GM19099 (cell line): Measurements from ENCODE around the gene ASTN1.

Experiments used
- POLR2A ChIP-seq: IDR thresholded peaks from 3 replicates; pipeline ENCODE4 v1.6.1; 2011; ENCODE audit warnings: low read depth; ENCODE audit not compliant: insufficient read length; ENCODE audit errors: extremely low read depth

The ASTN1 gene

GRCh38 chr1:177173976-177174375 is 9.5 kb upstream of the ASTN1 start:
- TF ChIP-seq POLR2A = no peak

GRCh38 chr1:177172866-177173265 is 8.4 kb upstream of the ASTN1 start:
- no peak for TF ChIP-seq POLR2A

- TF ChIP-seq POLR2A = no peak
Measured at GRCh38 chr1:177172272-177172671, 7.8 kb upstream of the ASTN1 start.

GRCh38 chr1:177171536-177172123 is 7.1 kb upstream of the ASTN1 start:
- TF ChIP-seq POLR2A = no peak

GRCh38 chr1:177170756-177171535 is 6.4 kb upstream of the ASTN1 start, which contains the start of gene BRINP2:
BRINP2 (plus strand) TSS chr1:177170958; CDS start chr1:177229877, 58,919 bp downstream.
- TF ChIP-seq POLR2A = no peak

- TF ChIP-seq POLR2A = no peak
Measured at GRCh38 chr1:177165069-177165439, 542 bp upstream of the ASTN1 start.

- TF ChIP-seq POLR2A = no peak
Measured at GRCh38 chr1:177163844-177164379, 600 bp downstream of the ASTN1 start.

- TF ChIP-seq POLR2A = no peak
Measured at GRCh38 chr1:177162243-177162642, 2.3 kb downstream of the ASTN1 start.

- TF ChIP-seq POLR2A = no peak
Measured at GRCh38 chr1:177146499-177146898, 18.0 kb downstream of the ASTN1 start.

GRCh38 chr1:177145106-177146070 is 19.1 kb downstream of the ASTN1 start:
- no peak for TF ChIP-seq POLR2A

GRCh38 chr1:177142791-177143271 is 21.7 kb downstream of the ASTN1 start:
- TF ChIP-seq POLR2A = no peak

GRCh38 chr1:177142010-177142409 is 22.5 kb downstream of the ASTN1 start:
- no peak for TF ChIP-seq POLR2A

- no peak for TF ChIP-seq POLR2A
Measured at GRCh38 chr1:177138347-177138746, 26.2 kb downstream of the ASTN1 start.

- no peak for TF ChIP-seq POLR2A
Measured at GRCh38 chr1:177137814-177138213, 26.7 kb downstream of the ASTN1 start.

GRCh38 chr1:177135250-177135649 is 29.3 kb downstream of the ASTN1 start:
- no peak for TF ChIP-seq POLR2A
